CD4-positive, alpha-beta T cell treated with Interleukin-15 for 4 hours (primary cell): ENCODE measurements around the gene MYO18B.

ENCODE experiments used
- DNase-seq: peaks from one replicate; pipeline ENCODE4 v3.0.0-alpha.2; 2020; ENCODE audit warnings: low spot score

Gene MYO18B

GRCh38 chr22:25852223-25852622 is 110.2 kb downstream of the MYO18B start:
- no peak for DNase-seq

DNA sequence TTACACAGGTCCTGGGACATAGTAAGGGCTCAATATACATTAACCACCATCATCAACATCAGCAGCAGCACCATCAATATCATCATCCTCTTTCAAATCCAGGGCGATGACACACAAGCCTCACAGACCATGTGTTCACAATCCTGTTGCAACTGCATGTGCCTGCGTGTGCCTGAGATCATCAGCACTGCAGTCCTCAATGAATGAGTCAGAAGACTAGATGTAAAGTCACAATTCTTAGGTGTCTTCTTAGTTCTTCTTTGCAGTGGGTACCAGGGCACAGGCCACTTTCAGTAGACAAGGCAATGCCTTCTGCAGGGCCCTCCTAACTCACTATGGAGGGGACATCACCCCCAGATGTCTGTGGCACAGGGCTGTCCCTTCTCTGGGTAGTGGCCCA is 111.1 kb downstream of the MYO18B start:
- DNase-seq, result no peak

DNA sequence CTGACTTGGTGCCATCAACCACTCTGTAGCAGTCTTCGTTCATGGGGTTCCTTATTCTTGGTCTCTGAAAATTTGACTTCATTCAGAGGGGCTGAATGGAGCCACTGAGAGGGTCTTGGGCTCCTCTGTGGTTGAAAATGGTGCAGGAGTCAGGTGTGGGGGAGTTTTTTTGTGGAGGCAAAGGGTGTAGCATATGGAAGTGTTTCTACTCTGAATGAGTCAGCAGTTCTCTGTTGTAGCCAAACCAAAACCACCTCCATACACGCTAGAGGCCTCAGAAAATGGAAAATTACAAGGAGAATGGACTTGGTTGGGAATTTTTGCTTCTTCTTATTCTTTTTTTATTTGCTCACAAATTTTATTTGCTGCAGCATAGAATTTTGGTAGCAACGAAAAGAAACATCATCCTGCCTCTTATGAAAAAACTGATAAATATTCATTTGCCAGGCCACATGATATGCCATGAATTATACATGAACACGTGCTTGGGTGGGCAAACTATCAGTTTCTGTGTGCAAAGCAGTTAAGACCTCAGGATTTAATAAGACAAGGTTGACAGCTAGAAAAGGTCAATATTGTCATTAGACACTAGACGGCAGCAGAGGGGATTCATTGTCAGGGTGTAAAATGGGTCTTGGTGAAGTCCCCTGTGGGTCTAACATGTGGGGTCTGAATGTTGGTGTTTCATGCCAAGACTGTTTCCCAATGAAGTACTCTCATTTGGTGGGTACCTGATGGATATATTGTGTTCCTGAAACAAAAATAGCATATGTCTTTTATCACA is 111.7 kb downstream of the MYO18B start:
- no peak for DNase-seq

DNA sequence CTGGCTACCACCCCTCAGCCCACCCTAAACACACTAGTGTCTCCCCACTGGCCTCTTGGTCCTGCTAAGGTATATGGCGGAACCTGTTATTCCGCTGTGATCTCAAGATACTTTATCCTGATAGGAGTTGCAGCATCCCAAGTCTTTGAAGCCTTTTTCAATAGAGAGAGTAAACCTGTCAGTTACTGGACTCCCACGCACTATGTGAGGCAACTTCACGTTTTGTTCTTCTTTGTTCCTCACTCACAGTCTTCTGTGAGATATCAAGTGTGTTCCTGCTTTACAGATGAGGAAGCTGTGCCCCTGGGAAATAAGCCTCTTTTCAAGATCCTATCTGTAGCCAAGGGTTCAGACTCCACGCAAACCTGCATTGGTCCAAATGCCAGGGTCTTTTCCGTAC is 127.8 kb downstream of the MYO18B start:
- no peak for DNase-seq

GRCh38 chr22:25874327-25874726 is 132.3 kb downstream of the MYO18B start:
- no peak for DNase-seq

DNA sequence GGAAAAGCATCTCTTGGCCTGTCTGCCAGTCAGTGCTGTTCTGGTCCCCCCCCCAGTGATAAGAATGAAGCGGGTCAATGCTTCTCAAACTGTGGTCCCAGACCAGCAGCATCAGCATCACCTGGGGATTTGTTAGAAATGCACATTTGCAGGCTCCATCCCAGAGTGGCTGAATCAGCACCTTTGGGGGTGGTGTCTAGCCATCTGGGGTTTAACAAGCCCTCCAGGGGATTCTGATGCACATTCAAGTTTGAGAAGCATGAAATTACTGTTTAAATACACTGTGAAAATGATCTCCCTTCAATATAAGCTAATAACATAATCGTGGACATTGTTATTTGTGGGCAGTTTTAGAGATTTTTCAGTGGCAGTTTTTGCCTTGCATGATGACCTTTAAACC is 133.5 kb downstream of the MYO18B start:
- no peak for DNase-seq

GRCh38 chr22:25876871-25877270 is 134.9 kb downstream of the MYO18B start:
- no peak for DNase-seq

GRCh38 chr22:25878933-25879332 is 136.9 kb downstream of the MYO18B start:
- no peak for DNase-seq

DNA sequence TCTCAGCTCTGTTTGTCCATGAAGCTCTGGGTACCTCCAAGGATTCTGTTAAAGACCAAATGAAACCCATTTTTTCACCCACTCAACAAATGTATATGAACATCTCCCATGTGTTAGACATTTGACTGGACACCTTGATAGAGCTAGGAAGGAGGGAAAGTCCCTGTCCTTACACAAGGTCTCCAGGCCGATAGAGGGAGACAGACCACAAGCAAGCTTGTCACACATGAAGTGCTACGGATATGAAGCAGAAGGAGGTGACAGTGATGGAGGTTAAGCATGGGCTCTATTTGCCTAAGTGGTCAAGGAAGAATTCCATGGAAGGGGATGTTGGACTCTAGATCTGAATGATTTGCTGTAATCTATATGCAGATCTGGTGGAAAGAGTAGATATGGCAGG is 138.5 kb downstream of the MYO18B start:
- DNase-seq, result no peak

- DNase-seq, result no peak
These were observed 139.3 kb downstream of the MYO18B start for GRCh38 chr22:25881210-25881755.

DNA sequence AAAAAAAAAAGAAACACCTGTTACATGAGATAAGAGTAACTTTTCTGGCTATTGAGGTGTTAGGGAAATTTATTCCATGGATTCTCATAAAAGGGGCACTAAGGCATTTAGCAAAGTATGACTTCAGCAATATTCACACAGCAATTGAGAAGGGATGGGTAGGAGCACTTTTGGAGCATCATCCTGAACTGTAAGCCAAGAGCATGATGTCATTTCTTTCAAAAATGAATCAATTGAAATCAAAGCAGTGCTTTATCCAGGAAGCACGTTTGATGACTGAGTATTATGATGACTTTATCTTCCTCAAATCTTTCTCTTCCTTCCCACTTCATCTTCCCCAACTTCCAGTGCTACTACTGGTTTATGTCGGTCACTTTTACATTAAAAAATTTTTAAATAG is 140.4 kb downstream of the MYO18B start:
- DNase-seq, result no peak

DNA sequence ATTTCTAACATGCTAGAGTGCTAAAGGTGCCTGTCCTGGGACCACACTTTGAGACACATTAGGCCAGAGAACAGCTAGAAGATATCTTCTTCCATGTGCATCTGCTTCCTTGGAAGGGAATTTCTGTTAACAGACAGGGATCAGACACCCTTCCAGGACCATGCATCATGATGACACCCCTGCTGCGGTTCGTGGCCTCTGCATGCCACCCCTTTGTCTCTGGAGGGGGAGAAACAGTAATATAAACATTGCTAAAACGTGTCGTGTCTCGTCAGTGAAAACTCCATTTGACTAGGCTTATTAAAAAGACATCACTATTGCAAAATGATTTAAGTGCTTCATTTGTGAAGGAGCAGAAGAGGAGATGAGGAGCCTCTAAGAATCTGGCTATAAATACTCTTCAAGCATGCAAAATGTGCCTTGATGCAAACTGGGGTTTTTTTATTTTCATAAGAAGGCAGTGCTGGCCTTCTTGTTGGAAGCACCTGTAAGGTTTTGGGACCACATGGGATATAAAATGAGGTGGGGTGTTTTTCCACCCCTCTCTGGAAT is 141.6 kb downstream of the MYO18B start:
- no peak for DNase-seq

DNA sequence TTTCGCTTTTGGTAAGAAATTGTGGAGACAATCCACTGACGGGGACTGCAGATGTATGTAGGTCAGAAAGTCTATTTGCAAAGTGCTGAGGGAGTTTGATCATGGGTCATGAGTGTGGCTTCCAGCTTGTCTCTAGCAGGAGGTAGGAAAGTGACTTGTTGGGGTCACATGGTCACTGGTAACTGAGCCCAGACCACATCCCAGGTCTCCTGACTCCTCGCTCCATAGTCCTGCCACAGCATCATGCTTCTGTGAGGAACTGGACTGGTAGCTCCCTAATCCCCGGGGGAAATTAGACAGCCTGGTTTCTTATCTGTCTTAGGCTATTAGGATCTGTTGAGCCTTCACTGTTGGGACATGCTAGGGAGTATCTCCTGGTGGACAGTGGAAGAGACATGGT is 142.1 kb downstream of the MYO18B start:
- no peak for DNase-seq

DNA sequence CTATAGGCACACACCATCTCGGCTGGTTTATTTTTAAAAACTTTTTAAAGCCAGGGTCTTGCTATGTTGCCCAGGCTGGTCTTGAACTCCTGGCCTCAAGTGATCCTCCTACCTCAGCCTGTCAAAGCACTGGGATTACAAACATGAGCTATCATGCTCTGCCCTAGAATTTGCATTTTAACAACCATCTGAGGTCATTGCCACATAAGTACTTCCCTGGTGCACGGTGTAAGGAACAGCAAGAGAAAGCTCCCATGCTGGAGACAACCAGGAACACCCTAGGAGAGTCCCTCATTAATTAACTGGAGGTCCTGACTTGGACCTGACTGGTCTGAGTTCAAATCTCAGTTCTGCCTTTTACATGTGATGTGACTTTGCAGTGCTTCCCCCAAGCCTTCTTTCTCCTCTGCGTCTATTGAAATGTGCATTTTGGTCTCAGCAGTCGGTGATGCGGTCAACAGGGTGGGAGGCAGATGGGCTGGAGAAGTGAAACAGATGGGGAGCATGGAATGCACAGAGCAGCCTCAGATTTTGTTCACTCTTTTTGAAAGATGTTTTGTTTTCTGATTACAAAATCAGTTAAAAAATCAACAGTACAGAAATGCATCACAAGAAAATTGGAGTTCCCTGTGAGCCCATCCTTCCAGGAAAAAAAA is 146.5 kb downstream of the MYO18B start:
- no peak for DNase-seq

GRCh38 chr22:25890651-25891050 is 148.7 kb downstream of the MYO18B start:
- DNase-seq, result no peak

GRCh38 chr22:25892678-25893077 is 150.7 kb downstream of the MYO18B start:
- DNase-seq, result no peak

GRCh38 chr22:25895678-25896077 is 153.7 kb downstream of the MYO18B start:
- no peak for DNase-seq

DNA sequence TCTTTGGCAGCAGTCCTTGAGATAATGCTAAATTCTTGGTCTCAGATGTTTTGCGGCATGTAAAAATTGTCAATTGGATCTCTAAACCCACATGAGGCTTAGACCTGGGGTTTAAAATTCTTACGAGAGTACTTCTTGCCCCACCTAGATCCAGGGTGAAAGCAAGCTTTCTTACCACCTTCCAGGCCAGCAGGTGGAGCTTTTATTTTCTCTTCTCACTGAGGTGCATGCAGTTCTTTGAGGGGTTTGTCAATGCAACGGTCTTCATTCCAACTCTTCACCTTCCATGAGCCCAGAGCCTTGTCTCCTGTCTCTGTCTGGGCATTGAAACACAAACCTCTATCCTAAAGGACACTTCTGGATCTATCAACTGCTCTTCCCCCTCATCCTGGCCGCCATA is 154.1 kb downstream of the MYO18B start:
- DNase-seq, result no peak

GRCh38 chr22:25896592-25896991 is 154.6 kb downstream of the MYO18B start:
- DNase-seq, result no peak

GRCh38 chr22:25898707-25899365 is 156.8 kb downstream of the MYO18B start:
- no peak for DNase-seq

DNA sequence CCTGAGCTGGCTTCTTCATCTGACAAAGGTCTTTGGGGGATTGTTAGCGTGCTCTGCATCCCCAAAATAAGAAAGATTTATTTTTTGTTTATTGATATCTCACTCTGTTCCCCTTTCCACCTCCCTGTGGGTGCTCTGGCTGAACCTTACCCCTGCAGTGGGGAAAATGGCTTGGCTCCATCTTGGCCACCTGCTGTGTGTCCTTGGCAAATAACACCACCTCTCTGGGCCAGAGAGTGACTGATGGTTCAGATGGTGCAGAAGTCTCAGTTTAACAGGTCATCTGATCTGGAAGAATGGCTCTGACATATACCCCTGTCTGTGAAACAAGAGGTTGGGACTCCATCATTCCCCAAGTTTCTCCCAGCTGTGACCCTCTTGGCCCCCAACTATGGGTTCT is 157.6 kb downstream of the MYO18B start:
- no peak for DNase-seq

DNA sequence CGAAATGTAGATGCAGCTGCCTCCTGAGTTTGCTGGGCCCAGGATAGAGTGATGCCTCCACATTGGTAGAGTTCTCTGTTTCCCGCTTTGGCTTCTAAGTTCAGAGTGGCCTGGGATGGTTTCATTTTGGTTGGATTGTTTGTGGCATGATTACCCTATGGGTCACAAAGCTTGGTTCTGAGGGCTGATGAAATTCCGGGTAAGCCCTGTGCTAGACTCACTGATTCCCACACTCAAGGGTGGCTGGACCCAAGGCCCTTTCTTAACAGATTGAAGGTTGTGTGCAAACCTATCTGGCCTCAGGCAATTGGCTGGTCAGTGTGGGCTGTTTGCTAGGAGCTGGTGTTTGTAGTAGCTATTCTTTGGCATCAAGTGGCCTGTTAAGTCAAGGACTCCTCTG is 158.4 kb downstream of the MYO18B start:
- no peak for DNase-seq

- DNase-seq, result no peak
These were observed 158.9 kb downstream of the MYO18B start for GRCh38 chr22:25900880-25901279.
